ENCODE results near the gene COX7A1. TPM values are rescaled to one million over a fixed set of nuclear protein-coding genes. Genes with fewer than 3 reads are reported as not detected.
"Not testable (repeated sequence)": the region's sequence is repeated elsewhere in the genome, so short reads cannot be mapped to it uniquely, and the experiment has no call there.

Gene COX7A1
- polyA plus RNA-seq (ENCODE audit: insufficient read depth in 1 of 5, insufficient read length in 5 of 5, low replicate concordance in 1 of 5), result 10 to 100 TPM; 25.5 to 78.0 (median 37.3) TPM
- long read RNA-seq, donor 1, transcript COX7A1-201 (4 exons, 762 nt), result major isoform, 71 of 74 reads
- long read RNA-seq, donor 1, partial matches to known transcripts, result 0 of 74 reads
- long read RNA-seq, donor 1, other reads (novel, unspliced or antisense), result 0 of 74 reads
- long read RNA-seq, donor 2, transcript COX7A1-201 (4 exons, 762 nt), result major isoform, 27 of 29 reads
- long read RNA-seq, donor 2, partial matches to known transcripts, result 0 of 29 reads
- long read RNA-seq, donor 2, other reads (novel, unspliced or antisense), result 0 of 29 reads
- long read RNA-seq, donor 3, transcript COX7A1-201 (4 exons, 762 nt), result major isoform, 60 of 64 reads
- long read RNA-seq, donor 3, partial matches to known transcripts, result 0 of 64 reads
- long read RNA-seq, donor 3, other reads (novel, unspliced or antisense), result 0 of 64 reads
- long read RNA-seq, donor 4, transcript COX7A1-201 (4 exons, 762 nt), result major isoform, 29 of 29 reads
- long read RNA-seq, donor 4, partial matches to known transcripts, result 0 of 29 reads
- long read RNA-seq, donor 4, other reads (novel, unspliced or antisense), result 0 of 29 reads
- long read RNA-seq, donor 5, transcript COX7A1-203 (3 exons, 464 nt), result minor isoform, 8 of 89 reads
- long read RNA-seq, donor 5, transcript COX7A1-201 (4 exons, 762 nt), result major isoform, 76 of 89 reads
- long read RNA-seq, donor 5, partial matches to known transcripts, result 5 of 89 reads
- long read RNA-seq, donor 5, other reads (novel, unspliced or antisense), result 0 of 89 reads
- long read RNA-seq, donor 6, transcript COX7A1-201 (4 exons, 762 nt), result major isoform, 51 of 62 reads
- long read RNA-seq, donor 6, partial matches to known transcripts, result 6 of 62 reads
- long read RNA-seq, donor 6, other reads (novel, unspliced or antisense), result 0 of 62 reads
- long read RNA-seq, donor 7, transcript COX7A1-203 (3 exons, 464 nt), result minor isoform, 7 of 66 reads
- long read RNA-seq, donor 7, transcript COX7A1-201 (4 exons, 762 nt), result major isoform, 59 of 66 reads
- long read RNA-seq, donor 7, partial matches to known transcripts, result 0 of 66 reads
- long read RNA-seq, donor 7, other reads (novel, unspliced or antisense), result 0 of 66 reads
- long read RNA-seq, donor 8, transcript COX7A1-201 (4 exons, 762 nt), result major isoform, 21 of 22 reads
- long read RNA-seq, donor 8, partial matches to known transcripts, result 0 of 22 reads
- long read RNA-seq, donor 8, other reads (novel, unspliced or antisense), result 0 of 22 reads

GRCh38 chr19:36152352-36153091 lies at the start of gene COX7A1:
Gene COX7A1 (minus strand): TSS chr19:36152447. CDS start chr19:36152407, 40 bp downstream.
- peak; percentile 70 to 72 for DNase-seq

GRCh38 chr19:36201684-36202083 lies 49.4 kb upstream of the COX7A1 start:
- DNase-seq, result no peak

GRCh38 chr19:36198119-36198518 lies 45.9 kb upstream of the COX7A1 start:
- DNase-seq, result no peak

GRCh38 chr19:36196249-36196648 lies 44.0 kb upstream of the COX7A1 start:
- no peak for DNase-seq

- not testable (repeated sequence) for DNase-seq
Measured at GRCh38 chr19:36186722-36187121, 34.5 kb upstream of the COX7A1 start.

GRCh38 chr19:36183245-36183628 lies 31.0 kb upstream of the COX7A1 start:
- no peak for DNase-seq

GRCh38 chr19:36182612-36183244 lies 30.5 kb upstream of the COX7A1 start:
- no peak for DNase-seq

- DNase-seq, result not testable (repeated sequence)
Measured at GRCh38 chr19:36179077-36179476, 26.8 kb upstream of the COX7A1 start.

- DNase-seq, result not testable (repeated sequence)
Measured at GRCh38 chr19:36173846-36174245, 21.6 kb upstream of the COX7A1 start.

- DNase-seq, result no peak
Measured at GRCh38 chr19:36172852-36173251, 20.6 kb upstream of the COX7A1 start.

- no peak for DNase-seq
Measured at GRCh38 chr19:36169084-36169760, 17.0 kb upstream of the COX7A1 start.

GRCh38 chr19:36163813-36164212 lies 11.6 kb upstream of the COX7A1 start:
- DNase-seq, result no peak

GRCh38 chr19:36160821-36161596 lies 8.8 kb upstream of the COX7A1 start:
- DNase-seq, result no peak

GRCh38 chr19:36153126-36153525 lies 879 bp upstream of the COX7A1 start:
- no peak for DNase-seq

GRCh38 chr19:36152019-36152351 lies 262 bp downstream of the COX7A1 start:
- DNase-seq, result peak in 1 of 2 donors; percentile 34

GRCh38 chr19:36151144-36152018 lies 866 bp downstream of the COX7A1 start:
- peak; percentile 65 to 71 for DNase-seq

GRCh38 chr19:36150586-36150985 lies 1.7 kb downstream of the COX7A1 start:
- DNase-seq, result no peak

Data from right lung (tissue), 10 donors.